Activated CD8-positive, alpha-beta memory T cell treated with anti-CD3 and anti-CD28 coated beads, Interleukin-2, amount 50 U/mL, for 48 hours (primary cell): Measurements from ENCODE around the gene CDH4.
A peak's percentile ranks its signal among the peaks of the same experiment; 100 is the strongest.

Experiments
- DNase-seq: peaks from one replicate; pipeline ENCODE4 v3.0.0-alpha.2; 2020

CDH4 gene

GRCh38 chr20:61251529-61252393 is at the start of gene CDH4:
CDH4 (plus strand) TSS chr20:61252261.
- DNase-seq, result no peak

- DNase-seq, result no peak
Measured at GRCh38 chr20:61203320-61203719, 48.7 kb upstream of the CDH4 start.

DNA sequence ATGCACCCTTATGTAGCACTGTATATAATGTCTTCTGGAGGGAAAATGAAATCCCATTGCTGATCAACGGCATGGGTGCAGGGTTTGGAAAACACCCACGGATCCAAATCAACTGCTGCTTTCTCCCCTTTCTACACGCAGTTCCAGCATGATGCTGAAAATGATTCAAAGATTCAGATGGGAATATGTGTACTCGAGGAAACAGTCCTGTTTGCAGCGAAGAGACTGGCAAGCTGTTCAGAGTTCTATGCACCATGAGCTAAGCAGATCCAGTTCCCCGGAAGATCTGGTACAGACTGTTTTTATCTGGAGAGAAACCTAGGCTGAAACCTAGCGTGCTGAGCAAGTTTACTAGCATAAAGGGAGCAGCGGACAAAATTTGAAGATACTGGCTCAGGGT is 47.9 kb upstream of the CDH4 start:
- DNase-seq, result no peak

GRCh38 chr20:61205769-61206168 is 46.3 kb upstream of the CDH4 start:
- no peak for DNase-seq

DNA sequence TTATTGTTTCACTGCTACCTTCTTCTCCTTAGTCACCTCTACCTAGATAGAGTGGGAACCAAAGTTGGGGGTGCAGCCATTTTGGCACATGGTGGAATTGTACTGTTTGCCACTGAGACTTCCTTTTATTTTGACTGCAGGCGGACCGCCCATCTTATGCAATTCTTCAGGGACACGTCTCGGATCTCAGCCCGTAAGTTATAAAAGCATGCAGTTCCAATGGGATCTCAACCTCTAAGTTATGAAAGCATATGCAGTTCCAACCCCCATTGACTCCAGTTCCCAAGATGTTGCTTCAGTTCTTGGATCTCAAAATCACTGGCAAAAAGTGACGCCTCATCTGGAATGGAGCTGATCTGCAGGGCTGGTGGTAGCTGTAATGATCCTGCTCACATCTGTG is 41.2 kb upstream of the CDH4 start:
- no peak for DNase-seq

DNA sequence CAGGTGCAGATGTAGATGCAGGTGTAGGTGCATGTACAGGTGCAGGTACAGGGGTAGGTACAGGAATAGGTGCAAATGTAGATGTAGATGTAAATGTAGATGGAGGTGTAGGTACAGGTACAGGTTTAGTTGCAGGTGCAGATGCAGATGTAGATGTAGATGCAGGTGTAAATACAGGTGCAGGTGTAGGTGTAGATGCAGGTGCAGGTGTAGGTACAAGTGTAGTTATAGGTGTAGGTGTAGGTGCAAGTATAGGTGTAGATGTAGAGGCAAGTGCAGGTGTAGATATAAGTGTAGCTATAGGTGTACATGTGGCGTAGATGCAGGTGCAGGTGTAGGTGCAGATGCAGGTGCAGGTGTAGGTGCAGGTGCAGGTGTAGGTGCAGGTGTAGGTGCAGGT is 34.2 kb upstream of the CDH4 start:
- DNase-seq, result no peak

- no peak for DNase-seq
Measured at GRCh38 chr20:61219021-61219431, 33.0 kb upstream of the CDH4 start.

DNA sequence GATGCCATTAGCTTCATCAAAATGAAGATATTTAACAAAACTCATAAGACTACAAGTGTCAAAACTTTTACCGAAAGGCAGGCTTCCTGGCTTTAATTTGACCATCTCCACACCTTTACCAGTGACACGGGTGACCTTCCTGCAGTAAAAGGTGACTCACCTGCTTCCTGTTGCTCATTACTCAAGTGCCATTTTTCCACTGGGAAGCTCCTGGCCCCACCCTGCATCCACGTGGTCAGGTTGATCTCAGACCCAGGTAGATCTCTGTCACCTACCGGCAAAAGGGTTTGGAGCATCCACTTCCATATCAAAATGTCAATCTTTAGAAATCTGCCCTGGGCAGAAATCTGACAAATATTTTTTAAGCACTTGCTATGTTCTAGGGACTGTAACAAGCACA is 31.9 kb upstream of the CDH4 start:
- no peak for DNase-seq

DNA sequence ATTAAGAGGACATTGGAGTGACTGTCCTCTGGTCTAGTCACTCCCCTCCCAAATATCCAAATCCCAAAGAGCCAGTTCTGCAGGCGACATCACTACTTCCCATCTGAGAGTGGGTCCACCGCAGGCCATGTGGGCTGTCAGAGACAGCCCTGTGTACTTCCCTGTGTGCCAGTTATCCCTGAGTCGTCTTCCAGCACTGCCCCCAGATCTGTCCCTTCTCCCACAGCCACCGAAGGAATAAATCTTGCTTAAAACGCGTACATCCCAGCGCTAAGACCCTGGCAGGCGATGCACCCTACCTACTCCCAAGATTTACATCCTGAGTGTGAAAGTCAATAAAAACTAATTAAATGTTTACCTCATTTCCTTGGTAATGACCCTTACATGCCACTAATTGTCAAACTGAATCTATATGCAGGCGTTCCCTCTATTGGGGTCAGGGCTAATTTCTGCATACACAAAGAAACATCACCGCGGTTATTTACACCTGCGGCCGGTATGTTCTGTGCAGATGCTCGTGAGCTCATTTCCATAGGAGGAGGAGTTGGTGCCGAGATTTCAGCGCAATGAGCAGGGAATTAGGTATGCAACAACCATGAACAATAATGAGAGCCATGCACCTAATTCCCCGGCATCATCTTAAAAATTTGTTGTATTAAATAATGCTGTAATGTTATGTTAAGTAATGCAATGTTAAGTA is 31.3 kb upstream of the CDH4 start:
- DNase-seq, result no peak

DNA sequence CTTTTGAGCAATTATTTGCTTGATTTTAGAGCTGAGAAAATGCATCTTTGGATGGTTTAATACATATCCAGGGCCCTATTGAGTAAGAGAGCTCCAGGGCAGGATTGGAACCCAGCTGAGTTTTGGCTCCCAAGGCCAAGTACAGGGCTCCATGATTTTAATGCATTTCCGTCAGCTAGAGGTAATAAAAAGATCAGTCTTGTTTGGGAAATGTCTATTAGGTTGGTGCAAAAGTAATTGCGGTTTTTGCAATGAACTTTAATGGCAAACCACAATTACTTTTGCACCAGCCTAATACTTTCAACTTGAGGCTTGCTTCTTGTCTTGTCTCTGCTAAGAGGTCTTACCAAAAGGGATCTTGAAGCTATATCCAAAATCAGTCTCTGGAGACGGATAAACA is 29.4 kb upstream of the CDH4 start:
- no peak for DNase-seq

DNA sequence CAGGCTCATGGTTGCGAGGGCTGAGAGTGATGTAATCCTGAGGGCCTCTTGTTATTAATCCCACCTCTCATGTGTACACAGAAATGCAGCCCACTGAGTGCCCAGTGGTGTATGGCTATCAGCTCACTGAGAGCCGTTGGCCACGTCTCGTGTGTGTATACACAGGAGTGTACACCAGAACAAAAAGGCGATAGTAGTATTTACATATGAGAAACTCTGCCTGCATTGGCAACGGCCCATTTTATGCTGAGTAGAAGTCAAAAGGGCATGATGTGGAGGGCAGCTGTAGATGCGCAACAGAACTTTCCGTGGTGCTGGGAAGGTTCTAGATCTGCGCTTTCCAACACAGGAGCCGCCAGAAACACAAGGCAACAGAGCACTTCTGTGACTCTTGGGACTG is 28.9 kb upstream of the CDH4 start:
- no peak for DNase-seq

GRCh38 chr20:61230166-61230565 is 21.9 kb upstream of the CDH4 start:
- no peak for DNase-seq

DNA sequence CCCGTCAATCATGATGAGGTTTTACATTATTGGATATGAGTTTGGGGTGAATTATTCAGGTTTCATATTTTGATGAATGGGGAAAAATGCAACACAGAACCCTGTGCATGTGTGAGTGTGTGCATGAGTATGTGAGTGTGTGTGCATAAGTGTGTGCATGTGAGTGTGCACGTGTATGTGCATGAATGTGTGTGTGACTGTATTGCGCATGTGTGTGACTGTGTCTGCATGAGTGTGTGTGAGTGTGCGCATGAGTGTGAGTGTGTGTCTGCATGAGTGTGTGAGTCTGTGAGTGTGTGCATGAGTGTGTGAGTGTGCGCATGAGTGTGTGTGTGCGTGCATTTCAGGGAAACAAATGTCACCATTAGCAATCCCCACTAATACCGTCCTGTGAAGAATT is 18.5 kb upstream of the CDH4 start:
- no peak for DNase-seq

DNA sequence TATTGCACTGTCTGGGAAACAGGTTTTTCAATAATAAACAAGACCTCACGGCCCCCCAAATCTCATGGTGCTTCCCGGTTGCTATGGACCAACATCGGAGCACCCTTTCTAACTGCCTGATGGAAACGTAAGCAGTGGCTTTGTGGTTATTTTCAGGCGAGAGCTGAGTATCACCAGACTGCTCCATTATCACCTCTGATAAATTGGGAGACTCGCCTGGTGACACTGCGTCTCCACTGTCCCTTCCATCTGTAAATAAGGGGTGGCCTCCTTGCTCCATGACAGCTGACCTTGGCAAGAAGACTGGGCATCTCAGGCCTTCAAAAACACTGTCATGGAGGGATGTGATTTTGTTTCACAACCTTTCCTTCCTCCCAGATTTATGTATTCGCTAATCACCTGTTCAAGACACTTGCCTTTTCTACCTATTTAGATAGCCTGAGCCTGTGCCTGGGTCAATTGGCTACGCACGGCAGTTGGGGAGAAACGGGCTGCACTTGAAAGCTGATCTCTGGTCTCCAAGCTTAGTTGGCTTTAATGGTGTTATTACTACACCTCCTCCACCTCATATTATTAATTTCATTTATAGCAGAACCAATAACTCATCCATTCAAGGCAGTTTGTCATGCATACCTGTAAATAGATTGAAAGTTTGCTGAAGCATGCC is 17.7 kb upstream of the CDH4 start:
- no peak for DNase-seq

DNA sequence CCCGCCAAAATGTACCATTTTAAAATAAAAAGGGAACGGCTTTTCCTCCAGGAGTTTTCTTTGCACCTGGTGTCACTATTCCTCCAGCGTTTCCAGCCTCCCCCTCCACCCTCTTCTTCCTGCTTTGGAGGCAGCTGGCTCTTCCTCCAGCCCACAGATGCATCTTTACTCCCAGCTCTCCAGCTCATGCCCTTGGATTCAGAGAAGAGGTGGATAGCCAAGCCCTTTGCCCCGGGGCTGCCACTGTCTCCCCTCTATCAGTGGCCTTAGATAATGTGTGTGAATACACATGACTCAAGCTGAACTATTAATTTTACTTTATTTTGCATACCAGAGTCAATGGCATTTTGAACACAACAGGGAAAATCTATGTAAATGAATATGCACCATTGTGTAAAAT is 15.3 kb upstream of the CDH4 start:
- DNase-seq, result no peak

GRCh38 chr20:61238813-61239212 is 13.2 kb upstream of the CDH4 start:
- DNase-seq, result no peak

DNA sequence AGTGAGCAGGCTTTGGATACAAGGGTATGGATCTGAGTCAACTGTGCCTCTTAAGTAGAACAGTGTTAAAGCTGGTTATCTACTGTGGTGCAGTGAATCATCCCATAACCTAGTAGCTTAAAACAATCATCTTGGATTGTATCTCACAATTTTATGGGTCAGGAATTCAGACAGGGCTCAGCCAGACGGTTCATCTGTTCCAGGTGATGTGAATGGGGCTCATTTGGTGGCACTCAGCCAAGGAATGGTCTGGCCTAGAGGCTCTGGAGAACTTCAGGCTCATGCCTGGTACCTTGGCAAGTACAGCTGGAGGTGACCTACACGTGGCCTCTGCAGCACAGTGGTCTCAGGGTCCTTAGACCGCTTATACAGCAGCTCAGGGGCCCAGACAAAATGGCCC is 11.2 kb upstream of the CDH4 start:
- DNase-seq, result no peak

GRCh38 chr20:61244213-61244612 is 7.8 kb upstream of the CDH4 start:
- no peak for DNase-seq

DNA sequence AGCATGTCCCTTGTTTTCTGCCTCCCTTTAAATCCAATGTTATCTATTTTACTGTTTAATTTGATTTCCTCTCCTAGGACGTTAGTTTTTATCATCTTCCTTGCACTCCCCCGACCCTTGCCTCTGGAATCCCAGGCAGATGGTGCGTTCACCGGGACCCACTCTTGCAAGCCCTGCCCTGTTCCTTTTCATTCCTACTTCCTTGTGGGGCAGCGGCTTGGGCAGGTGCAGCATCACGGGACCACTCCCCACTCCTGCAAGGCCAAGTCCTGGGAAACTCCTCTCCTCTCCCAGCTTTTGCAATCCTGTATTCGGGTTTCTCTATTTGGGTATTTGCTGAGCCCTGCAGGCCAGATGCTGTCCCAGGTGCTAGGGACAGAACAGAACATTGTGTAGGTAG is 5.8 kb upstream of the CDH4 start:
- no peak for DNase-seq

GRCh38 chr20:61249626-61250025 is 2.4 kb upstream of the CDH4 start:
- no peak for DNase-seq

- peak; percentile 53 for DNase-seq
Measured at GRCh38 chr20:61252601-61253263, 671 bp downstream of the CDH4 start.

GRCh38 chr20:61253264-61253639 is 1.2 kb downstream of the CDH4 start:
- no peak for DNase-seq
